NOMO-1 (cell line): ENCODE measurements around the gene PKIG.

Experiments
- DNase-seq, 2 experiments: peaks; one replicate each; lab custom pipeline; 2025; ENCODE audit not compliant: unreplicated experiment in 2 of 2; lab: John Stamatoyannopoulos, UW

Gene PKIG

GRCh38 chr20:44615876-44616603 lies 33.7 kb downstream of the PKIG start:
- no peak for DNase-seq

DNA sequence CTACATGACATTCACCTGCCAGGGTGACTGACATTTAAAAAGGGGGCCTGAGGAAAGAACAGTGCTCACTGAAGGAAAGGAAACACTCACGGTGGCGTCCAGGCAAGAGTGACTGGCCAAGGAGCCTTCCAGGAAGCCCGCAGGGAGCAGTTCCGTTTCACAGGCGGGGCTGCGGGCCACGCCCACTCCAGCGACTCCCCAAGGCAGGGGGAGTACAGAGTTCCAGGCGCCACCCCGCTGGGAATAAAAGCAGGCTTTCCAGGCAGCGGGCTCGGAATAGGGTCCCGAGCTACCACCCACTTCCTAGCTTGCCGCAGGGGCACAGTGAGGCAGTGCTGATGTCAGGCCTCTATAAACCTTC lies 34.2 kb downstream of the PKIG start:
- DNase-seq = no peak

DNA sequence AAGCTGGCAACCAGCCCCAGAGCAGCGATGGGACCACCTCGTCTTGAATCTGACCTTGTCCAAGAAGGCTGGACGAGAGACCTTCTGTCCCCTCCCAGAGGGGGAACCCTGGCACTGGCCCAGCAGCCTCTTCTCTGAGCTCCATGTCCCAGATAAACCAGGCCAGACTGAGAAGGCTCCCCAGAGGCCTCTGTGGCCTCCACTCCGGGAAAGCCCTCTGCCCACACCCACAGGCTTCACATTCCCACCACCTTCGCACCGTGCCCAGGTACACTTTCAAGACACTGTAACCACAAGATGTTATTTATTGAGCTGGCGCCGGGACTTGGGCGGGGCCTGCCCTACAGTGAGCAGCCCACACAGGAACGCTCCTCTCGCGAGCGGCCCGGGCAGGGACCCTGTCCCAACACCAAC lies 35.9 kb downstream of the PKIG start:
- no peak for DNase-seq

DNA sequence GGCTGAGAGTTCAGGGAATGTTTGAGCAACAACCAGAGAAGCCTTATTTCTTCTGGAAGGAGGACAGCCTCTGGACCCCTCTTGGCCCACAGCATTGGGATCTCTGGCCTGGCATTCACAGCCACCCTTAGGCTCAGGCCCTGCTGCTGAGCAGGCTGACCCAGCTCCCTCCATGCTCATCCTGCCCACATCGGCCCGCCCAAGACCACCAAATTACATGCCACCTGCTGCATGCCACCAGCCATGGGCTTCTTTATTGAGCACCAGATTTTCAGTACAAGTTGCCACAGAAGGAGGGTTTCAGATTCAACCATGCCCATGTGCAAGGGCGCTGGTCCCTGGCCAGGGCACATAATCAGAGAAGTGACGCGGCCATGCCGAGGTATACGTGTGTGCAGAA lies 36.9 kb downstream of the PKIG start:
- no peak for DNase-seq

DNA sequence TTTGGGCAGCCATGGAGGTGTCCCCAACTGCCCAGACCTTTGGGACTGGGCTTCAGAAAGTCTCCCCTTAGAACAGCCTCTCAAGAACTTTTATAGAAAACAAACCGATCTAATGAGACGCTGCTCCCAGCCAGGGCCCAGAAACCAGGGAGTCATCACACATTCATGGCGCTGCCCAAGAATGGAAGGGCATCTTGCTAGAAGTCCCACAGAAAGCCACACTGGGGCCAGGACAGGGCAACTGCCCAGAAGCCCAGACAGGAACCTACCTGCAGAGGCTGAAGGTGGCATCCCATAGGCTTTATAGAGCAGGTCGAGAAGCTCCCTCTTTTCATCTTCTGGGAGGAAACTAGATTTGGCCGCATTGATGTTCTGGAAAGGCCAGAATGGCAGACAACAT lies 37.7 kb downstream of the PKIG start:
- DNase-seq = no peak

GRCh38 chr20:44621325-44621724 lies 38.9 kb downstream of the PKIG start:
- DNase-seq = no peak

DNA sequence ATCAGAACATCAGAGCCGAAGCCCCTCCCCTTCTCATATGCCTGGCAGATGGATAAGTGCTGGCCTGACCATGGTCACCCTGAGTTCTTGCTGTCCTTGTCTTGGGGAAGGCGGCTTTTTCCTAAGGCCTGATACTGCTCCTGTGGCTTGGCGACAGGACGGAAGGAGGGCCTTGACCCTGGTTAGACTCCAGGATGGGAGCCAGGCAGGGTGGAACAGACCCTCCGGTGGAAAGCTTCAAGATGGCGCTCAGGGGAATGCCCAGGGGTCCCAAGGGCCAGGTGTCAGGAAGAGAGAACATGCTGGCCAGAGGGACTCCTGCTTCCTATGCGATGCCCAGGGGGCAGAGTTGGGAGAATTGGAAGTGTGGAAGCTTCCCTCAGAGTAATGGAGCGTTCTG lies 39.6 kb downstream of the PKIG start:
- no peak for DNase-seq

GRCh38 chr20:44622501-44623270 lies 40.3 kb downstream of the PKIG start:
- DNase-seq = no peak

GRCh38 chr20:44624152-44624551 lies 41.8 kb downstream of the PKIG start:
- no peak for DNase-seq

DNA sequence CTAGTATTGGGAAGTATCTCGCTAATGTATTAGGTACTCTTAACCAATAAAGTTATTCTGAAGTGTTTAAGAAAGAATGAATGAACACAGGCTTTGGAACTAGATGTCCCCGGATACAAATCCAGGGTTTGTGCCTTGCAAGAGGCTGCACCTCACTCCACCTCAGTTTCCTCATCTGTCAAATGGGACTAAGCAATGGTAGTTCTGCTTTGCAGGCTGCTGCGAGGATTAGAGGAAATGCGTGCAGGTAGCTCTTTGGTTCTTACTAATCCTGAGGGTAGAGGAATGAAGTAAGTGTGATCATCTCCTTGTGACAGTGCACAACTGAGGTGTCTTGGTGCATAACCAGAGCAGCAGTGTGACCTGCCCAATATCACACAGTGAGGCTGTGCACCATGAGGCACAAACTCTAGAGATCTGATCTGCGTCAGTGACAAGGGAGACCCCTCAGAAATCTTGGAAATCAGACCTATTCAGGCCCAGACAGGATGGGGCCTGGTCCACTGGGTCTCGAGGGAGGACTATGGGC lies 42.4 kb downstream of the PKIG start:
- DNase-seq = no peak

DNA sequence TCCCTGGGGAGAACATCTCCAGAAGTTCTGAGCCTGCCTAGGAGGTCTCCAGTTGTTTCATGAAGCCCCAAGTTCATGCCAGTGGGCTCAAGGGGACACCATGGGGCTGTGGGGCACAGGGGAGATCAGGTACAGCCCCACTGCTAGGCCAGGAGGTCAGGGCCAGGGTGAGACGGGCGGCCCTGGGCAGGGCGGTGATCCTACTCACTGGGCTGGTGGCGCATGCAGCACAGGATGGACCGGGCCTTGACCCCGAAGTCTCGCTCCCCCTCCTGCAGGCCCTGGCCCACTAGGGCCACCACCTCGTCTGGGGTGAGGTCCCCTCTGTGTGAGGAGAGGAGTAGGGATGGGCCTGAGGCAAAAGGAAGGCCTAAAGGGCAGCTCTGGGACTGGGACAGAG lies 43.0 kb downstream of the PKIG start:
- DNase-seq = no peak

GRCh38 chr20:44626278-44626677 lies 43.9 kb downstream of the PKIG start:
- no peak for DNase-seq

- no peak for DNase-seq
Measured at GRCh38 chr20:44627364-44628010, 45.1 kb downstream of the PKIG start.

- DNase-seq = no peak
Measured at GRCh38 chr20:44629017-44629385, 46.6 kb downstream of the PKIG start.

- DNase-seq = no peak
Measured at GRCh38 chr20:44629542-44629941, 47.2 kb downstream of the PKIG start.

- DNase-seq = no peak
Measured at GRCh38 chr20:44630297-44630696, 47.9 kb downstream of the PKIG start.

DNA sequence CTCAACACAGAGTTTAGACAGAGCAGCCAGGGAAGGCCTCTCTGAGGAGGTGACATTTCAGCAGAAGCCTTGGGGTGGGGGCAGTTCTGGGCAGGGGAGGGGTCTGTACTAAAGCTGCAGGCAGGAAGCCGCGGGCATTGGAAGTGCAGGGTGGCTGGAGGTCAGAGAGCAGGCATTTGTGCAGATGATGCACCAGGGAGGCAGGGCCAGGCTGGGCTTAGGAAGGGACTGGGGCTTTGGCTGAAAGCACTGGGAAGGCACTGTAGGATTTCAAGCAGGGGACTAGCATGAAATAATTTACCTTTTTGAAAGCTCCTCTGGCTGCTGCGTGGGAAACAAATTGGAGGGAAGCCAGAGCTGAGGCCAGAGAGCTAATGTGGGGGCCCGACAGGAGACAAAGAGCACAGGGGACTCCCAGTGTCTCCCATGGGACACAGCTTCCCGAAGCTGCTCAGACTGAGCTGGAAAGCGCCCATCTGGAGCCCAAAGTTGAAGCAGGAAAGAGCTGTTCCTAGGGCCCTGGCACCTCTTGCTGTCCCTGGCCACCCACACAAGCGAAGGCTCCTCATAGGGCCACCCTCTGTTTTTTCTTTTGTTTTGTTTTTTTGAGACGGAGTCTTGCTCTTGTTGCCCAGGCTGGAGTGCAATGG lies 49.8 kb downstream of the PKIG start:
- DNase-seq = no peak

- no peak for DNase-seq
Measured at GRCh38 chr20:44633187-44633810, 50.9 kb downstream of the PKIG start.

DNA sequence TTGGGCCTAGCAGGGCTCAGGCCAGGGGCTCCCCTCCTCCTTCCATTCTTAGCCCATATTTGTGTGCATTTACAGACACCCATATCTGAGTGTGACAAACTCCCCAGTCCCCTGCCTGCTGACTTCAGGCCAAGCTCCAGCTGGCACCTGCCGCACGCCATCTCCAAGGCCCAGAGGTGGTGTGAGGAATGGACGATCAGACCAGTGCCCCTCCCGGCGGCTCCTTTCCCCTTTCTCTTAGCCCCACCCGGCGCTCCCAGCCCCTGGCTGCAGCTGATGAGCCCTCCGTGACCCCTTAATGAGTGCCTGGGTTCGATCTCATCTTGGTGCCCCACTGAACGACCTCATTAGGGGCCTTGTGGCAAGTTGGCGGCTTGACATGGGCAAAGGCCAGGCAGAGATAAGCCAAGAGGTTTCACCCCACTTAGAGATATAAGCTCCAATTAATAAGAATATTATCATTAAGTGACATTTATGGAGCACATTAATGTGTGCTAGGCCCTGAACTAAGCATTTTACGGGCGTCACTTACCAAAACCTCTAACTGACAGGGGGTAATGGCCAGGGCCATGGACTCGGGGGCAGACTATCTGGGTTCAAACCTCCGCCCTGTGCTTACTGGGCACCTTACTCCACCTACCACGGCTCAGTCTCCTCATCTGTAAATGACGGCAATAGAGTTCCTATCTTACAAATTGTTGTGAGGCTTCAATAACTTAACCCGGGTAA lies 51.7 kb downstream of the PKIG start:
- no peak for DNase-seq

- DNase-seq = no peak
Measured at GRCh38 chr20:44635877-44636276, 53.5 kb downstream of the PKIG start.
